Activated CD4-positive, alpha-beta T cell treated with anti-CD3 and anti-CD28 coated beads, Interleukin-2, amount 10 ng/mL, durations not matched to agents 24 days and 14 days (primary cell): ENCODE data around the gene CD300A. TPM values are rescaled to one million over a fixed set of nuclear protein-coding genes. Genes with fewer than 3 reads are reported as not detected.

Experiments
- DNase-seq: peaks from one replicate; pipeline ENCODE4 v3.0.0; 2022
- H3K27ac Mint-ChIP-seq: one replicate; pipeline ENCODE4 v1.8.0; 2022; ENCODE audit warnings: mild to moderate bottlenecking, mixed read lengths
- H3K27me3 Mint-ChIP-seq: one replicate; pipeline ENCODE4 v1.8.0; 2022; ENCODE audit warnings: mixed read lengths
- H3K36me3 Mint-ChIP-seq: one replicate; pipeline ENCODE4 v1.8.0; 2022; ENCODE audit warnings: low read depth, mild to moderate bottlenecking, mixed read lengths
- H3K4me1 Mint-ChIP-seq: one replicate; pipeline ENCODE4 v1.8.0; 2021; ENCODE audit warnings: mixed read lengths
- H3K4me3 Mint-ChIP-seq: one replicate; pipeline ENCODE4 v1.8.0; 2022; ENCODE audit warnings: mild to moderate bottlenecking, moderate library complexity, mixed read lengths
- H3K9me3 Mint-ChIP-seq: one replicate; pipeline ENCODE4 v1.8.0; 2021; ENCODE audit warnings: mixed read lengths
- intact Hi-C: fragments of 100-400 bp; cut with micrococcal nuclease; formaldehyde crosslinking; loops from one replicate; pipeline ENCODE4 v1.15.1; 2023
- total RNA-seq: library from RNA; stranded (reverse); gene quantifications from 2 replicates; pipeline ENCODE4 v1.2.3, GENCODE V29; 2022

CD300A gene
- total RNA-seq, 1 donor from 2014 or later, result 15.3 TPM

DNA sequence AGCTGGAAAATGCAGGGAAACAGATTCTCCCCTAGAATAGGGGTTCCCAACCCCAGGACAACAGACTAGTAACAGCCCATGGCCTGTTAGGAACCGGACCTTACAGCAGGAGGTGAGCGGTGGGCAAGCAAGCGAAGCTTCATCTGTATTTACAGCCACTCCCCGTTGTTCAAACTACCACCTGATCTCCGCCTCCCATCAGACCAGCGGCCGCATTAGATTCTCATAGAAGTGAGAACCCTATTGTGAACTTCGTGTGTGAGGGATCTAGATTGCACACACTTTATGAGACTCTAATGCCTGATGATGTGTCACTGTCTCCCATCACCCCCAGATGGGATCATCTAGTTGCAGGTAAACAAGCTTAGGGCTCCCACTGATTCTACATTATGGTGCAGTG, 61.3 kb downstream of the CD300A start:
- peaks cover 1% of the 10 kb centered on the region for H3K36me3 Mint-ChIP-seq
- intact Hi-C loops, result no loop called here
- peaks cover 21% of the 10 kb centered on the region for H3K27me3 Mint-ChIP-seq
- peaks cover 5% of the 10 kb centered on the region for H3K9me3 Mint-ChIP-seq
- no peak overlapping the region for H3K4me3 Mint-ChIP-seq
- H3K4me1 Mint-ChIP-seq, result peaks cover 2% of the 10 kb centered on the region
- no peak for DNase-seq
- H3K27ac Mint-ChIP-seq, result no peak overlapping the region

- Mint-ChIP-seq H3K36me3 (no peaks in the 10 kb centered on the region), H3K4me1 (peaks cover 5% of the 10 kb centered on the region), H3K9me3 (no peaks in the 10 kb centered on the region), H3K27ac (no peak overlapping the region), H3K4me3 (no peak overlapping the region), H3K27me3 (peaks cover 26% of the 10 kb centered on the region)
- intact Hi-C loops, result no loop called here
- DNase-seq, result no peak
Observed at GRCh38 chr17:74528491-74529199, 62.2 kb downstream of the CD300A start.

DNA sequence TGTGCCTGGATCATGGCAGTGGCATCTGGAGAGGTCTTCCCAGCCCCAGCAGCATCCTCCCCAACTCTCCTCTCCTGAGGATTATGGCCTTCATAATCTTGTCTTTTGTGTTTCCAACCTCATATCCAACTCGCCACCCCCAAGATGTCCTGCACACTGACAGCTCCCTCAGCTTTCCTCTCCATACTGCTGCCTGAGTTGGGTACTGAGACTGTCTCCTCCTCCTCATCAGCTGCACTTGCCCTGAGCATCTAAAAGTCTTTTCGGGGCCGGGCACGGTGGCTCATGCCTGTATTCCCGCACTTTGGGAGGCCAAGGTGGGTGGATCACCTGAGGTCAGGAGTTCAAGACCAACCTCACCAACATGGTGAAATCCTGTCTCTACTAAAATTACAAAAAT, 62.8 kb downstream of the CD300A start:
- Mint-ChIP-seq H3K9me3 (no peaks in the 10 kb centered on the region), H3K27me3 (peaks cover 29% of the 10 kb centered on the region), H3K36me3 (no peaks in the 10 kb centered on the region), H3K27ac (no peak overlapping the region), H3K4me1 (peaks cover 5% of the 10 kb centered on the region), H3K4me3 (no peak overlapping the region)
- no peak for DNase-seq
- intact Hi-C loops, result no loop called here

GRCh38 chr17:74530831-74531150, 64.4 kb downstream of the CD300A start:
- H3K4me3 Mint-ChIP-seq, result no peak overlapping the region
- H3K27me3 Mint-ChIP-seq, result peaks cover 29% of the 10 kb centered on the region

DNA sequence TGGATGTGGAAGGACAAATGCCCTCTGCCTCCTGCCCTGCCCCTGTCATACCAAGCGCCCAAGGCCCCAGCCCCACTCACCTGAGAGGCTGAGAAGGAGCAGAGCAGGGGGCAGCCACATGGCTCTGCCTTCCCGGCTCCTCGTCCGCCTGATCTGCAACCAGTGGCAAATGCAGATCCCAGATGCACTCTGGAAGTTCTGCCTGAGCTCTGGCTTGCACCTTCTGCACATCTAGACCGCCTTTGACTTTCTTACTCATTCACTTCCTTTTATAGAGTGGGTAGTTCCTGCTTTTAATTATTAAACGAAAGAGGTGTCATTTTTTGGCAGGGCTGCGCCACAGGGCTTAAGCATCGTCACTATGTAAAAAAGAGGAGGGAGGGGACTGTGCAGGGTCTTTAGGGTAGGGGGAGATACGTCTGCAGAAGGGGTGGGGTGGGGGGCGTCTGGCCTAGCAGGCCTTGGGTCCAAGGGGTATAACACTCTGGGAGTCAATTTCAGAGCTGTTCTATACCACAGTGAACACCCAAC, 64.9 kb downstream of the CD300A start, which contains the start of gene CD300LB:
CD300LB (minus strand) TSS at position 245 of the 531 bp plus-strand sequence; CDS start at position 120, 125 bp downstream.
- no peak within 1 kb of the TSS for H3K4me3 Mint-ChIP-seq
- no peaks in the 10 kb centered on the region for H3K36me3 Mint-ChIP-seq
- peaks cover 5% of the 10 kb centered on the region for H3K4me1 Mint-ChIP-seq
- peaks cover 30% of the 10 kb centered on the region for H3K27me3 Mint-ChIP-seq
- DNase-seq, result no peak
- no peaks in the 10 kb centered on the region for H3K9me3 Mint-ChIP-seq
- intact Hi-C loops, result no loop called here
- no peak within 1 kb of the TSS for H3K27ac Mint-ChIP-seq

More at GRCh38 chr17:74530831-74531150, 64.4 kb downstream of the CD300A start:
- DNase-seq, result no peak
- intact Hi-C loops, result no loop called here
- H3K9me3 Mint-ChIP-seq, result no peaks in the 10 kb centered on the region
- peaks cover 5% of the 10 kb centered on the region for H3K4me1 Mint-ChIP-seq
- H3K36me3 Mint-ChIP-seq, result no peaks in the 10 kb centered on the region
- no peak overlapping the region for H3K27ac Mint-ChIP-seq

DNA sequence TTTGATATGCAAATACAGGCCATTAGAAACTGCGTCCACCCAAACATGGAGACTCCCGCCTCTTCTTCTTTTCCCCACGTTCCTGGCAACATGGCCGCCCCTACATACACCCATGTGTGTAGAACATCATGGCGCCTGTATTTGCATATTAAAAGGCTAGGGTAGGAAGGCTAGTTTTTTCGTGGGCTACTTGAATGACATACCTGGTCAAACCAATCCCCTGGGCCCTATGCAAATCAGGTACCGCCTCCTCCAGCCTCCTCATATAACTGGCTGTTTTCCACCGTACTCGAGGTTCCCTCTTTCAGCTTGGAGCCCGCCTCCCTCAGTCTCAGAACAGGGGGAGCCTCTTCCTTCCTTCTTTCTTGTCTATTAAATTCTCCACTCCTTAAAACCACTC, 65.7 kb downstream of the CD300A start:
- DNase-seq, result no peak
- no peaks in the 10 kb centered on the region for H3K9me3 Mint-ChIP-seq
- H3K27ac Mint-ChIP-seq, result no peak overlapping the region
- H3K4me1 Mint-ChIP-seq, result peaks cover 5% of the 10 kb centered on the region
- no peak overlapping the region for H3K4me3 Mint-ChIP-seq
- intact Hi-C loops, result no loop called here
- H3K36me3 Mint-ChIP-seq, result no peaks in the 10 kb centered on the region
- peaks cover 35% of the 10 kb centered on the region for H3K27me3 Mint-ChIP-seq

Other genes with a start within 250 kb of the CD300A start
- 0.09 and 0.26 TPM in 2 replicates for gene DNAI2, start 192.4 kb upstream of the CD300A start, total RNA-seq
- 0.09 and 0.23 TPM in 2 replicates for gene KIF19, start 140.4 kb upstream of the CD300A start, total RNA-seq
- not detected in 2 replicates for gene BTBD17, start 104.8 kb upstream of the CD300A start, total RNA-seq
- 0.28 TPM in 1 of 2 replicates, not detected in the other for gene GPR142, start 99.1 kb upstream of the CD300A start, total RNA-seq
- gene GPRC5C, start 34.5 kb upstream of the CD300A start, total RNA-seq, result 0.42 and 0.54 TPM in 2 replicates
- gene CD300LB, start 64.8 kb downstream of the CD300A start, total RNA-seq, result not detected in 2 replicates
- gene CD300C, start 79.5 kb downstream of the CD300A start, total RNA-seq, result 0.17 and 0.26 TPM in 2 replicates
- gene CD300H, start 100.9 kb downstream of the CD300A start, total RNA-seq, result not detected in 2 replicates
- not detected in 2 replicates for gene CD300LD, start 125.6 kb downstream of the CD300A start, total RNA-seq
- not detected in 2 replicates for gene CD300E, start 157.1 kb downstream of the CD300A start, total RNA-seq
- gene CD300LF, start 246.3 kb downstream of the CD300A start, total RNA-seq, result not detected in 2 replicates